B cell (primary cell): ENCODE results near the gene STAT5A. TPM values are rescaled to one million over a fixed set of nuclear protein-coding genes. Genes with fewer than 3 reads are reported as not detected.

Source experiments
- ATAC-seq: fragments of 200-7000 bp; cut with Tn5 transposase; one replicate; pipeline ENCODE4 v1.10.0; 2021; ENCODE audit warnings: low read depth, mild to moderate bottlenecking, moderate number of reproducible peaks, moderate library complexity
- CTCF ChIA-PET: fragments of 350-600 bp; sonication (Branson Sonifier 250); formaldehyde crosslinking; loops from one replicate; lab custom pipeline; 2021; ENCODE audit warnings: antibody characterized with exemption, inconsistent platforms; lab: Charles Lee
- POLR2A ChIA-PET: fragments of 350-600 bp; sonication (Branson Sonifier 250); formaldehyde crosslinking; loops from one replicate; lab custom pipeline; 2021; ENCODE audit warnings: antibody characterized with exemption; lab: Charles Lee
- DNase-seq: peaks from one replicate; pipeline ENCODE4 v3.0.0; 2013
- H2AFZ ChIP-seq: 2 replicates; pipeline ENCODE4 v1.6.1; 2012; ENCODE audit warnings: mild to moderate bottlenecking, low read depth, low read length; ENCODE audit not compliant: insufficient read depth, poor library complexity, severe bottlenecking
- H3K27ac ChIP-seq, 2 donors: 1 replicate in 1 of 2; 2 replicates in 1 of 2; pipeline ENCODE4 v1.5.1; 2012 to 2013; ENCODE audit warnings: low read length in 2 of 2, mild to moderate bottlenecking in 2 of 2, moderate library complexity in 1 of 2
- H3K27me3 ChIP-seq, 4 experiments: fragments of 200-600 bp in 1 of 4; sonication (generic) in 1 of 4; replicated peaks in 1 of 4; 1 replicate in 2 of 4; 2 replicates in 2 of 4; pipeline versions ENCODE4 v1.6.1 to v1.7.0; 2013 to 2016; ENCODE audit warnings: low read length in 3 of 4, mild to moderate bottlenecking in 2 of 4, mixed read lengths in 1 of 4, moderate library complexity in 1 of 4; ENCODE audit not compliant: insufficient read depth in 4 of 4, control insufficient read depth in 3 of 4; ENCODE audit errors: control extremely low read depth in 1 of 4
- H3K36me3 ChIP-seq, 2 experiments: replicated peaks in 1 of 2; 1 replicate in 1 of 2; 2 replicates in 1 of 2; pipeline versions ENCODE4 v1.6.1 to v1.7.1; 2013; ENCODE audit warnings: low read length in 1 of 2; ENCODE audit not compliant: insufficient read depth in 2 of 2, control insufficient read depth in 1 of 2; ENCODE audit errors: control extremely low read depth in 1 of 2, extremely low read depth in 1 of 2
- H3K4me1 ChIP-seq, 2 donors: fragments of 200-600 bp in 1 of 2; sonication (generic) in 1 of 2; 1 replicate in 1 of 2; 2 replicates in 1 of 2; pipeline versions ENCODE4 v1.5.1 to v1.6.1; 2013 to 2017; ENCODE audit warnings: low read length in 2 of 2; ENCODE audit not compliant: control insufficient read depth in 2 of 2, insufficient read depth in 2 of 2
- H3K4me2 ChIP-seq: replicated peaks from 2 replicates; pipeline ENCODE3; 2012; ENCODE audit warnings: mild to moderate bottlenecking, low read depth, low read length; ENCODE audit not compliant: poor library complexity, severe bottlenecking
- H3K4me3 ChIP-seq, 5 experiments: fragments of 200-600 bp in 1 of 5; sonication (generic) in 1 of 5; 1 replicate in 3 of 5; 2 replicates in 2 of 5; pipeline versions ENCODE4 v1.5.1 to v1.7.0; 2011 to 2016; ENCODE audit warnings: low read length in 4 of 5, mild to moderate bottlenecking in 4 of 5, low read depth in 2 of 5, control low read depth in 1 of 5, moderate library complexity in 1 of 5; ENCODE audit not compliant: insufficient read depth in 1 of 5; ENCODE audit errors: control extremely low read depth in 1 of 5, extremely low read depth in 1 of 5
- H3K79me2 ChIP-seq: fragments of 200-600 bp; sonication (generic); one replicate; pipeline ENCODE4 v1.6.0; 2016; ENCODE audit warnings: low read length; ENCODE audit not compliant: control insufficient read depth, insufficient read depth
- H3K9ac ChIP-seq: fragments of 200-600 bp; sonication (generic); 2 replicates; pipeline ENCODE4 v1.6.1; 2017; ENCODE audit warnings: mild to moderate bottlenecking, low read length, moderate library complexity
- H3K9me3 ChIP-seq, 3 donors: one replicate each; pipeline versions ENCODE4 v1.6.1 to v1.7.1; 2013; ENCODE audit warnings: low read length in 2 of 3; ENCODE audit not compliant: control insufficient read depth in 2 of 3, insufficient read depth in 1 of 3; ENCODE audit errors: control extremely low read depth in 1 of 3
- H4K20me1 ChIP-seq: 2 replicates; pipeline ENCODE4 v1.6.0; 2012; ENCODE audit warnings: mild to moderate bottlenecking, low read length; ENCODE audit not compliant: insufficient read depth, control insufficient read depth, poor library complexity, severe bottlenecking
- H3K27ac Mint-ChIP-seq: one replicate; pipeline ENCODE4 v1.8.0; 2021; ENCODE audit warnings: mixed read lengths
- H3K27me3 Mint-ChIP-seq: one replicate; pipeline ENCODE4 v1.8.0; 2021; ENCODE audit warnings: mixed read lengths
- H3K4me1 Mint-ChIP-seq: one replicate; pipeline ENCODE4 v1.8.0; 2021; ENCODE audit warnings: mixed read lengths
- H3K4me3 Mint-ChIP-seq: one replicate; pipeline ENCODE4 v1.8.0; 2021; ENCODE audit warnings: mixed read lengths
- H3K9me3 Mint-ChIP-seq: one replicate; pipeline ENCODE4 v1.8.0; 2022; ENCODE audit warnings: mixed read lengths; ENCODE audit not compliant: insufficient read depth
- EZH2 ChIP-seq: IDR thresholded peaks from 2 replicates; pipeline ENCODE4 v1.6.1; 2012; ENCODE audit warnings: borderline replicate concordance, low read depth, mild to moderate bottlenecking, moderate library complexity, low read length; ENCODE audit not compliant: insufficient read depth, poor library complexity, severe bottlenecking
- WGBS: methylation state at CpG from one replicate; pipeline ENCODE4 v1.1.5; 2013; ENCODE audit warnings: missing lambda C conversion rate; ENCODE audit not compliant: insufficient coverage; 5-methylcytosine and 5-hydroxymethylcytosine counted together
- intact Hi-C: fragments of 100-400 bp; cut with micrococcal nuclease; formaldehyde crosslinking; loops from one replicate; pipeline ENCODE4 v1.10.0; 2022
- polyA plus RNA-seq: library from polyadenylated mRNA; depleted of rRNA; stranded (reverse); fragments of >200 nt; gene quantifications from 2 replicates; pipeline ENCODE4 v1.2.3, GENCODE V29; 2012
- total RNA-seq, 2 donors: library from RNA; stranded (reverse); fragments of 120-200 nt in 1 of 2; gene quantifications; 1 replicate in 1 of 2; 2 replicates in 1 of 2; pipeline versions ENCODE4 v1.2.3 to v1.2.4, GENCODE V29; 2013 to 2022
- TF ChIP-seq, protein P1 (sequence below): fragments of 200-600 bp; IDR thresholded peaks from one replicate; pipeline ENCODE4 v1.8.0; 2022; ENCODE audit warnings: antibody characterized with exemption, mild to moderate bottlenecking

STAT5A gene
- total and polyA plus RNA-seq, 2 donors (not counting 1 experiment from before 2014, with no cell fraction given) = 48.8 to 110 TPM

DNA sequence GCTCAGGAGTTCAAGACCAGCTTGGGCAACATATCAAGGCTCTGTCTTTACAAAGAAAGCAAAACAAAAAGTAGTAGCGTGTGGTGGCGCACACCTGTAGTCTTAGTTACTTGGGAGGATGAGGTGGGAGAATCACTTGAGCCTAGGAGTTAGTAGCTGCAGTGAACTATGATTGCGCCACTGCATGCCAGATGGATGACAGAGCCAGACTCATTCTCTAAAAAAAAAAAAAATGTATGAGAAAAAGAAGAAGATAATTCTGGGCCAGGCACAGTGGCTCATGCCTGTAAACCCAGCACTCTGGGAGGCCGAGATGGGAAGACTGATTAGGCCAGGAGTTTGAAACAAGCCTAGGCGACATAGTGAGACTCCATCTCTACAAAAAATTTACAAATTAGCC is 40.6 kb upstream of the STAT5A start:
- H3K9ac ChIP-seq = peak overlapping the region; percentile 73
- no peaks in the 10 kb centered on the region for H4K20me1 ChIP-seq
- H3K27ac Mint-ChIP-seq = peak overlapping the region; percentile 71
- ChIA-PET CTCF (interaction anchor here (0.6 to 3.7 kb wide), 9 partner anchors 11 to 64 kb away, joined by 3 to 21 read pairs (median 6); partner anchors contain the start of genes GHDC, STAT5A and STAT5B), POLR2A (interaction anchor here (0.5 to 0.9 kb wide), 2 partner anchors 28 to 37 kb away, joined by 3 read pairs; no protein-coding TSS in a partner anchor)
- H3K4me3 Mint-ChIP-seq = peak overlapping the region; percentile 47
- peak overlapping the region in 1 of 5 experiments; percentile 86 for H3K4me3 ChIP-seq
- no peaks in the 10 kb centered on the region for H3K36me3 ChIP-seq
- no peaks in the 10 kb centered on the region for H3K9me3 ChIP-seq
- H3K79me2 ChIP-seq = peaks cover 74% of the 10 kb centered on the region
- H3K27ac ChIP-seq = peak overlapping the region; percentile 84 to 93
- DNase-seq (no peak), ATAC-seq (no peak)
- no peaks in the 10 kb centered on the region for H3K27me3 Mint-ChIP-seq
- no peaks in the 10 kb centered on the region for H3K9me3 Mint-ChIP-seq
- WGBS = 100% methylated on average over 2 of the region's 5 CpGs
- no peak for TF ChIP-seq EZH2
- TF ChIP-seq, protein P1, sequence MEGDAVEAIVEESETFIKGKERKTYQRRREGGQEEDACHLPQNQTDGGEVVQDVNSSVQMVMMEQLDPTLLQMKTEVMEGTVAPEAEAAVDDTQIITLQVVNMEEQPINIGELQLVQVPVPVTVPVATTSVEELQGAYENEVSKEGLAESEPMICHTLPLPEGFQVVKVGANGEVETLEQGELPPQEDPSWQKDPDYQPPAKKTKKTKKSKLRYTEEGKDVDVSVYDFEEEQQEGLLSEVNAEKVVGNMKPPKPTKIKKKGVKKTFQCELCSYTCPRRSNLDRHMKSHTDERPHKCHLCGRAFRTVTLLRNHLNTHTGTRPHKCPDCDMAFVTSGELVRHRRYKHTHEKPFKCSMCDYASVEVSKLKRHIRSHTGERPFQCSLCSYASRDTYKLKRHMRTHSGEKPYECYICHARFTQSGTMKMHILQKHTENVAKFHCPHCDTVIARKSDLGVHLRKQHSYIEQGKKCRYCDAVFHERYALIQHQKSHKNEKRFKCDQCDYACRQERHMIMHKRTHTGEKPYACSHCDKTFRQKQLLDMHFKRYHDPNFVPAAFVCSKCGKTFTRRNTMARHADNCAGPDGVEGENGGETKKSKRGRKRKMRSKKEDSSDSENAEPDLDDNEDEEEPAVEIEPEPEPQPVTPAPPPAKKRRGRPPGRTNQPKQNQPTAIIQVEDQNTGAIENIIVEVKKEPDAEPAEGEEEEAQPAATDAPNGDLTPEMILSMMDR = no peak
- H3K27me3 ChIP-seq = no peaks in the 10 kb centered on the region
- peak overlapping the region; percentile 90 for H2AFZ ChIP-seq
- peaks cover 45% of the 10 kb centered on the region for H3K4me1 Mint-ChIP-seq
- H3K4me1 ChIP-seq = peaks cover 20 to 24% of the 10 kb centered on the region in 2 donors
- H3K4me2 ChIP-seq = peak overlapping the region; percentile 92
- intact Hi-C loops = loop anchor here (1.0 to 5.0 kb wide), 4 partner anchors 29 to 141 kb away; partner anchors contain the start of genes GHDC, STAT3, STAT5A and STAT5B
